Uterus (tissue), 2 donors: ENCODE measurements around the gene VPS18.

Experiments
- CTCF ChIP-seq, 4 experiments: fragments of 200-600 bp in 2 of 4; fragments of 450-650 bp in 2 of 4; sonication (generic) in 2 of 4; IDR thresholded peaks; one replicate each; pipeline ENCODE4 v1.5.1; 2016 to 2019; ENCODE audit warnings: antibody characterized with exemption in 4 of 4, mild to moderate bottlenecking in 2 of 4, moderate library complexity in 1 of 4
- POLR2A ChIP-seq, 2 donors: fragments of 450-650 bp; IDR thresholded peaks; one replicate each; pipeline ENCODE4 v1.6.1; 2016; ENCODE audit warnings: antibody characterized with exemption in 2 of 2, mild to moderate bottlenecking in 1 of 2, moderate library complexity in 1 of 2

- TF ChIP-seq CTCF (IDR thresholded peaks at IDR 0.05) (no peak), POLR2A (IDR thresholded peaks at IDR 0.05) (no peak)
Observed at GRCh38 chr15:40855706-40856234, 38.5 kb upstream of the VPS18 start.
